PFSK-1 (cell line): ENCODE results near the gene SAMD1.

Experiments used
- FOXP2 ChIP-seq: optimal IDR thresholded peaks from 2 replicates; pipeline ENCODE3; 2011; ENCODE audit warnings: borderline replicate concordance, control low read depth, inconsistent platforms; ENCODE audit not compliant: insufficient read depth; ENCODE audit errors: extremely low read length, extremely low read depth
- POLR2AphosphoS5 ChIP-seq: IDR thresholded peaks from 2 replicates; pipeline ENCODE4 v1.6.1; 2012; ENCODE audit warnings: low read depth, mild to moderate bottlenecking, control low read depth, low read length, moderate library complexity
- SIN3A ChIP-seq: IDR thresholded peaks from 2 replicates; pipeline ENCODE4 v1.6.1; 2012; ENCODE audit warnings: mild to moderate bottlenecking, low read length, moderate library complexity, borderline replicate concordance; ENCODE audit not compliant: insufficient read depth
- TAF1 ChIP-seq: IDR thresholded peaks from 2 replicates; pipeline ENCODE4 v1.6.1; 2012; ENCODE audit warnings: low read length, control low read depth, borderline replicate concordance; ENCODE audit not compliant: insufficient read depth
- TF ChIP-seq, protein P1 (sequence below), 2 experiments: IDR thresholded peaks; 2 replicates each; pipeline versions ENCODE4 v1.6.1 to v1.8.0; 2011 to 2012; ENCODE audit warnings: low read depth in 2 of 2, low read length in 2 of 2, control low read depth in 1 of 2, inconsistent platforms in 1 of 2, mild to moderate bottlenecking in 1 of 2, moderate library complexity in 1 of 2; ENCODE audit not compliant: insufficient read depth in 1 of 2

SAMD1 gene

DNA sequence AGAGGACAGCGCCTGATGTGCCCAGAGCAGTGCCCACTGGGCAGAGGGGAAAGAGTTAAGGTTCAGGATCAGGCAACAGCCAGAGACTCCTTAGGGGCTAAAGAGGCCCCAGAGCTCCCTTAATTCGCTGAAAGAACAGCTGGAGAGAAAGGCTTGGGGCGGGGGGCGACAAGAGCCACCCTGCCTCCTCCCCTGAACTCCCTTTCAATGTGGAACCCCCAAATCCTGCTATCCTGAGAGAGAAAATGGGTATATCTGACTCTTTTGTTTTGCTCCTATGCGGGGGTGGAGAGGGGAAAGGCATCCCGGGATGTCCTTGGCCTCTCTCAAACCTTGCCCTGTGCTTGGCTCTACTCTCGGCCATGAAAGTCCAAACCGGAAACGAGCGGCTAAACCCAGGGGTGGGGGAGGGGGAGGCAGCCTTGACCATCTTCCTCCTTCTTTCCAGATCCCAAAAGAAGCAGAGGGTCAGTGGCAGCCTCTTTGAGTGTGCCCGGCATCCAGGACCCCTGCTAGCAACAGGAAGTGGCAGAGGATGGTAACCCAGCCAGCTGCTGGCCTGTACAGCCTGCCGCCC is 22.3 kb upstream of the SAMD1 start:
- TF ChIP-seq TAF1 (no peak), FOXP2 (no peak), POLR2AphosphoS5 (no peak), SIN3A (no peak)
- TF ChIP-seq, protein P1, sequence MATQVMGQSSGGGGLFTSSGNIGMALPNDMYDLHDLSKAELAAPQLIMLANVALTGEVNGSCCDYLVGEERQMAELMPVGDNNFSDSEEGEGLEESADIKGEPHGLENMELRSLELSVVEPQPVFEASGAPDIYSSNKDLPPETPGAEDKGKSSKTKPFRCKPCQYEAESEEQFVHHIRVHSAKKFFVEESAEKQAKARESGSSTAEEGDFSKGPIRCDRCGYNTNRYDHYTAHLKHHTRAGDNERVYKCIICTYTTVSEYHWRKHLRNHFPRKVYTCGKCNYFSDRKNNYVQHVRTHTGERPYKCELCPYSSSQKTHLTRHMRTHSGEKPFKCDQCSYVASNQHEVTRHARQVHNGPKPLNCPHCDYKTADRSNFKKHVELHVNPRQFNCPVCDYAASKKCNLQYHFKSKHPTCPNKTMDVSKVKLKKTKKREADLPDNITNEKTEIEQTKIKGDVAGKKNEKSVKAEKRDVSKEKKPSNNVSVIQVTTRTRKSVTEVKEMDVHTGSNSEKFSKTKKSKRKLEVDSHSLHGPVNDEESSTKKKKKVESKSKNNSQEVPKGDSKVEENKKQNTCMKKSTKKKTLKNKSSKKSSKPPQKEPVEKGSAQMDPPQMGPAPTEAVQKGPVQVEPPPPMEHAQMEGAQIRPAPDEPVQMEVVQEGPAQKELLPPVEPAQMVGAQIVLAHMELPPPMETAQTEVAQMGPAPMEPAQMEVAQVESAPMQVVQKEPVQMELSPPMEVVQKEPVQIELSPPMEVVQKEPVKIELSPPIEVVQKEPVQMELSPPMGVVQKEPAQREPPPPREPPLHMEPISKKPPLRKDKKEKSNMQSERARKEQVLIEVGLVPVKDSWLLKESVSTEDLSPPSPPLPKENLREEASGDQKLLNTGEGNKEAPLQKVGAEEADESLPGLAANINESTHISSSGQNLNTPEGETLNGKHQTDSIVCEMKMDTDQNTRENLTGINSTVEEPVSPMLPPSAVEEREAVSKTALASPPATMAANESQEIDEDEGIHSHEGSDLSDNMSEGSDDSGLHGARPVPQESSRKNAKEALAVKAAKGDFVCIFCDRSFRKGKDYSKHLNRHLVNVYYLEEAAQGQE (IDR thresholded peaks at IDR 0.05; ENCODE audit: insufficient read depth in 1 of 2, low read depth in 2 of 2, low read length in 2 of 2) = no peak

DNA sequence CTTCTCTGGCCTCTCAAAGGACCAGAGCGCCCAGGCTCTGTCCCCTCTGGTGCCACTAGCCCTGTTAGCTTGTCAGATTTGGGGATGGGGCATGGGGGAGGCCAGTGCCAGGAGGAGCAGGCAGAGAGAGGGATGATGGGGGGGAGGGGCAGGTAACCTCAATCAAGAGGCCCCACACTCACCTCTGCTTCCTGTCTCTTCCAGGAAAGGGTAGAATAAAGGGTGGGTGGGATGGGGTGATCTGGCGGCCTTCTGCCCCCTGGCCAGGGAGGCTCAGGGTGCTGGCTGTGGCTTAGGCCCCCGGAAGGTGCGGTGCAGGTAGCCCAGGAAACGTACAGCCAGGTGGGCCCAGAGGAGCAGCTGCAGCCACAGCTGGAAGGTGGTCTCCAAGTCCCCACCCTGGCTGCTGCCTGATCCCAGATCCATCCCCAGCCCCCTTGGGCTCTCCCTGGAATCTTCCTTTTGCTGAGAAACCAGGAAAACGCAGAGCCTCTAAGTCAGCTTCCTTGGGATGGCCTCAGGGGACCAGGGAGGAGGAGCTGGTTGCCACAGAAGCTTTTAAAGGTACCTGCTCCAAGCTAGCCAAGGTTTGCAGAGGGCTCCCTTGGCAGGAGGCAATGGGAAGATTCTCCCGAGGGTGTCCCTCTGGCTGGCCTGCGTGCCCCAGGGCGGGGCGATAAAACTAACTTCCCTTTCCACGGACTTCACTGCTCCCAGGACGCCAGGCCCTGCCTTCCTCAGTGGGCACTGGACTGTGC is 21.7 kb upstream of the SAMD1 start:
- TF ChIP-seq, protein P1 (IDR thresholded peaks at IDR 0.05; ENCODE audit: insufficient read depth in 1 of 2, low read depth in 2 of 2, low read length in 2 of 2) = no peak
- TF ChIP-seq TAF1 (no peak), POLR2AphosphoS5 (no peak), SIN3A (no peak), FOXP2 (no peak)

DNA sequence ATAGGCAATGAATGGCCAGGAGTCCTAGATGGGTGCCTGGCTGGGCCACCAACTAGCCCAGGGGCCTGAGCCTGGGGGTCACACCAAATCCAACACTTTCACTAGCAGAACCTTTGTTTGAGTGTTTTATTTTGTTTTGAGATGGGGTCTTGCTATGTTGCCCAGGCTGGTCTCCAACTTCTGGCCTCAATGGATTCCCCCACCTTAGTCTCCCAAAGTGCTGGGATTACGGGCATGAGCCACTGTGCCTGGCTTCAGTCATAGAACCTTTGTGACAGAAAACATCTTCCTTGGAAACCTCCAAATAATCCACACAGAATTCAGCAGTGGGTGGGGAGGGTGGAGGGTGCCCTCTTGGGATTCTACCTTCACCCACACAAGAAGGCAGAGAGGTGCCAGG is 20.9 kb upstream of the SAMD1 start:
- TF ChIP-seq TAF1 = no peak
- no peak for TF ChIP-seq POLR2AphosphoS5
- no peak for TF ChIP-seq FOXP2
- no peak for TF ChIP-seq SIN3A
- TF ChIP-seq, protein P1 (IDR thresholded peaks at IDR 0.05; ENCODE audit: insufficient read depth in 1 of 2, low read depth in 2 of 2, low read length in 2 of 2) = no peak

DNA sequence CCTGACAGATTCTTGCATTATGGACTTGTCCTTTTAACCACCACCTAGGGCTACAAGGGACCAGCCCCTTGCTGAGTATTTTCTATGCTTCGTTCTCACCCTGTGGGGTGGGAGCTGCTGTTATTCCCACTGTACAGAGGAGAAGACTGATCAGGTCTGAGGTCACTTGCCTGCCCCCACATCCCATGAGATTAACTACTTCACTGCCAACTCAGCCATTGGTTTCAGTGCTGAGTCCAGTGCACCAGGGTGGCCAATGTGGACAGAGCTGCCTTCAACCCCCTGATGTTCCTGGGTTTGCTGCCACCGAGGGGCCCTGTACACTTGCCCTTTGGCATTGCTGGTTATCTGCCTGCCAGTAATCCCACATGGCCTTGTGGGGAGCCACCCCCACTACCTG is 20.1 kb upstream of the SAMD1 start:
- TF ChIP-seq FOXP2 (no peak), TAF1 (no peak), POLR2AphosphoS5 (no peak), SIN3A (no peak)
- TF ChIP-seq, protein P1 (IDR thresholded peaks at IDR 0.05; ENCODE audit: insufficient read depth in 1 of 2, low read depth in 2 of 2, low read length in 2 of 2) = no peak
